K562 (cell line): Measurements from ENCODE around the gene SERPINI2. TPM values are rescaled to one million over a fixed set of nuclear protein-coding genes. Genes with fewer than 3 reads are reported as not detected.

ENCODE experiments used
- ATAC-seq: fragments of 200-7000 bp; cut with Tn5 transposase; 3 replicates; pipeline ENCODE4 v1.9.1; 2020; ENCODE audit warnings: moderate library complexity
- BruUV-seq: library from RNA; stranded (reverse); fragments of 400-500 nt; replicated peaks from 2 replicates; lab custom pipeline; 2021; lab: Mats Ljungman, UMichigan
- CTCF ChIA-PET: fragments of 300-600 bp; formaldehyde crosslinking; extraction: SDS; loops from one replicate; lab custom pipeline; 2021; ENCODE audit warnings: low intra/inter-chr PET ratio; lab: Yijun Ruan, JAX
- POLR2A ChIA-PET: fragments of 300-600, 350-650 bp; sonication (Branson Sonifier 250); formaldehyde crosslinking; extraction: SDS; loops from one replicate; lab custom pipeline; 2021; ENCODE audit warnings: antibody characterized with exemption, inconsistent platforms; lab: Yijun Ruan, JAX
- DNase-seq, 4 experiments: peaks; one replicate each; pipeline versions ENCODE4 v3.0.0 to v3.0.0-alpha.2; 2011 to 2018; ENCODE audit warnings: low spot score in 3 of 4, mixed read lengths in 3 of 4; ENCODE audit errors: extremely low read depth in 1 of 4
- FAIRE-seq: peaks from 2 replicates; lab custom pipeline; 2011; peaks lifted over from hg19 to GRCh38; lab: Jason Lieb, UNC
- H2AFZ ChIP-seq: 2 replicates; pipeline ENCODE4 v1.6.0; 2011; ENCODE audit warnings: low read depth, low read length, control low read depth, inconsistent platforms
- H3K27ac ChIP-seq: fragments of 200-600 bp; 3 replicates; pipeline ENCODE4 v1.8.0; 2011; ENCODE audit warnings: low read depth, mild to moderate bottlenecking, control low read depth, inconsistent platforms, low read length, moderate library complexity, mixed read lengths; ENCODE audit errors: extremely low read depth
- H3K27me3 ChIP-seq, 2 experiments: fragments of 300-600 bp in 1 of 2; 2 replicates in 1 of 2; 3 replicates in 1 of 2; pipeline versions ENCODE4 v1.6.0 to v1.8.0; 2011; ENCODE audit warnings: inconsistent platforms in 2 of 2, low read length in 2 of 2, mild to moderate bottlenecking in 1 of 2, mixed read lengths in 1 of 2, moderate library complexity in 1 of 2; ENCODE audit not compliant: control insufficient read depth in 2 of 2, insufficient read depth in 2 of 2
- H3K36me3 ChIP-seq: fragments of 300-600 bp; 3 replicates; pipeline ENCODE4 v1.8.0; 2011; ENCODE audit warnings: mild to moderate bottlenecking, low read length, inconsistent platforms; ENCODE audit not compliant: control insufficient read depth, insufficient read depth
- H3K4me1 ChIP-seq, 2 experiments: fragments of 200-600 bp in 1 of 2; replicated peaks in 1 of 2; 2 replicates in 1 of 2; 3 replicates in 1 of 2; pipeline versions ENCODE4 v1.5.1 to v1.8.0; 2011; ENCODE audit warnings: inconsistent platforms in 2 of 2, low read length in 2 of 2, mild to moderate bottlenecking in 1 of 2, mixed read lengths in 1 of 2, moderate library complexity in 1 of 2; ENCODE audit not compliant: control insufficient read depth in 2 of 2, insufficient read depth in 2 of 2
- H3K4me2 ChIP-seq: 2 replicates; pipeline ENCODE4 v1.6.1; 2011; ENCODE audit warnings: low read length, control low read depth, inconsistent platforms, mixed read lengths; ENCODE audit not compliant: insufficient read depth
- H3K4me3 ChIP-seq: fragments of 200-600 bp; sonication (generic), shearing (Covaris generic); 2 replicates; pipeline ENCODE4 v1.5.1; 2016; ENCODE audit warnings: control low read depth, inconsistent platforms
- H3K79me2 ChIP-seq: fragments of 200-600 bp; 3 replicates; pipeline ENCODE4 v1.8.0; 2011; ENCODE audit warnings: low read length, inconsistent platforms; ENCODE audit not compliant: control insufficient read depth, insufficient read depth
- H3K9ac ChIP-seq, 2 experiments: 2 replicates each; pipeline versions ENCODE4 v1.6.0 to v1.6.1; 2011; ENCODE audit warnings: low read depth in 2 of 2, low read length in 2 of 2, control low read depth in 1 of 2, inconsistent platforms in 1 of 2, mild to moderate bottlenecking in 1 of 2, mixed read lengths in 1 of 2; ENCODE audit not compliant: insufficient read depth in 1 of 2
- H3K9me1 ChIP-seq: one replicate; pipeline ENCODE4 v1.6.0; 2011; ENCODE audit warnings: inconsistent platforms, mild to moderate bottlenecking, low read length, moderate library complexity; ENCODE audit not compliant: control insufficient read depth, insufficient read depth
- H3K9me3 ChIP-seq: replicated peaks from 2 replicates; pipeline ENCODE4 v1.5.1; 2011; ENCODE audit warnings: low read depth, low read length, inconsistent platforms; ENCODE audit not compliant: control insufficient read depth, insufficient read depth
- H4K20me1 ChIP-seq: replicated peaks from 2 replicates; pipeline ENCODE4 v1.6.1; 2011; ENCODE audit warnings: low read length, inconsistent platforms, mixed read lengths; ENCODE audit not compliant: control insufficient read depth, insufficient read depth
- CREB3 ChIP-seq: fragments of 450-650 bp; conservative IDR thresholded peaks from 2 replicates; pipeline ENCODE4 v1.6.1; 2016; ENCODE audit warnings: missing genetic modification characterization, low read depth, mild to moderate bottlenecking, missing compliant biosample characterization, moderate library complexity
- ERF ChIP-seq: fragments of 450-650 bp; formaldehyde crosslinking; IDR thresholded peaks from 2 replicates; pipeline ENCODE4 v1.4.0; 2020; ENCODE audit warnings: mild to moderate bottlenecking, mixed read lengths
- GABPA ChIP-seq: fragments of 200-800 bp; sonication (Bioruptor generic); conservative IDR thresholded peaks from 2 replicates; pipeline ENCODE4 v1.6.1; 2016; ENCODE audit warnings: low read depth, missing genetic modification characterization, missing compliant biosample characterization
- GATAD2A ChIP-seq: fragments of 450-650 bp; IDR thresholded peaks from 2 replicates; pipeline ENCODE4 v1.6.1; 2017
- HDAC3 ChIP-seq: fragments of 450-650 bp; IDR thresholded peaks from 2 replicates; pipeline ENCODE4 v1.6.1; 2018; ENCODE audit warnings: borderline replicate concordance, mild to moderate bottlenecking, moderate library complexity; ENCODE audit not compliant: partially characterized antibody
- HMBOX1 ChIP-seq: sonication (generic); IDR thresholded peaks from 2 replicates; pipeline ENCODE4 v1.6.1; 2016
- RB1 ChIP-seq: fragments of 450-650 bp; IDR thresholded peaks from 2 replicates; pipeline ENCODE4 v1.6.1; 2017; ENCODE audit warnings: low read depth, mild to moderate bottlenecking
- SOX6 ChIP-seq: fragments of 450-650 bp; IDR thresholded peaks from 2 replicates; pipeline ENCODE4 v1.6.1; 2014; ENCODE audit warnings: mild to moderate bottlenecking
- XRCC5 ChIP-seq: fragments of 200-400 bp; formaldehyde crosslinking; IDR thresholded peaks from 2 replicates; pipeline ENCODE4 v1.6.1; 2017; ENCODE audit warnings: low read depth, mild to moderate bottlenecking, low read length
- ZMIZ1 ChIP-seq, 2 experiments: fragments of 150-350 bp in 1 of 2; IDR thresholded peaks; 2 replicates each; pipeline ENCODE4 v1.6.1; 2012 to 2016; ENCODE audit warnings: low read depth in 2 of 2, low read length in 2 of 2, mild to moderate bottlenecking in 1 of 2, moderate library complexity in 1 of 2
- ZNF143 ChIP-seq: sonication (generic); formaldehyde crosslinking; IDR thresholded peaks from 2 replicates; pipeline ENCODE4 v1.9.0; 2022; ENCODE audit warnings: mild to moderate bottlenecking, missing genetic modification reagents
- WGBS: fragments of 100-300 bp; shearing (Covaris generic); methylation state at CpG from one replicate; pipeline ENCODE4 v1.1.6; 2016; ENCODE audit warnings: low coverage, mixed read lengths; ENCODE audit not compliant: insufficient coverage; ENCODE audit errors: missing lambda C conversion rate; 5-methylcytosine and 5-hydroxymethylcytosine counted together
- in situ Hi-C: fragments of 300-500 bp; cut with MboI; formaldehyde crosslinking; loops from 4 replicates; pipeline ENCODE4 v1.15.0; 2018; ENCODE audit warnings: inconsistent platforms, mixed read lengths
- intact Hi-C: fragments of 100-400 bp; cut with micrococcal nuclease; formaldehyde crosslinking; loops from 2 replicates; pipeline ENCODE4 v1.14.2; 2022
- polyA plus RNA-seq, 8 experiments: library from polyadenylated mRNA; depleted of rRNA in 4 of 8; stranded (reverse) in 5 of 8; unstranded in 3 of 8; fragments of >200 nt; fragmentation: Nextera tagmentation in 2 of 8; fragmentation: Illumina TruSeq in 1 of 8; extraction: Ambion mirVana in 2 of 8; extraction: Trizol in 1 of 8; gene quantifications; 2 replicates each; pipeline versions ENCODE4 v1.2.1 to v1.2.3, GENCODE V29; 2011 to 2014; ENCODE audit warnings: inconsistent platforms in 1 of 8, missing spikeins in 1 of 8
- total RNA-seq, 7 experiments: library from RNA; depleted of rRNA in 6 of 7; stranded (reverse); fragments of >200 nt in 6 of 7; fragmentation: Illumina TruSeq in 2 of 7; extraction: Trizol in 2 of 7; gene quantifications; 2 replicates each; pipeline versions ENCODE4 v1.2.1 to v1.2.3, GENCODE V29; 2011 to 2021; ENCODE audit warnings: low replicate concordance in 1 of 7

The SERPINI2 gene
- total and polyA plus RNA-seq, 9 of the 15 experiments (the other 6 are each of a cell fraction or from before 2014, with no cell fraction given): not detected

- TF ChIP-seq CREB3 (tag): no peak
- no peak for TF ChIP-seq HDAC3
- no peak for TF ChIP-seq ZNF143 (CRISPR knock-in tag)
- no peak for TF ChIP-seq RB1
- no peak for TF ChIP-seq XRCC5
These were observed 47.1 kb upstream of the SERPINI2 start (continued) for GRCh38 chr3:167521006-167521355.

GRCh38 chr3:167520266-167521005 is 46.6 kb upstream of the SERPINI2 start:
- H3K36me3 ChIP-seq: no peaks in the 10 kb centered on the region
- no peak overlapping the region for H3K4me3 ChIP-seq
- no peaks in the 10 kb centered on the region for H3K27me3 ChIP-seq
- H3K9ac ChIP-seq: no peak overlapping the region
- intact Hi-C loops: no loop called here
- no peaks in the 10 kb centered on the region for H3K79me2 ChIP-seq
- POLR2A ChIA-PET: no interaction called here
- H2AFZ ChIP-seq: no peak overlapping the region
- no TSS peak for BruUV-seq
- H3K4me1 ChIP-seq: no peaks in the 10 kb centered on the region
- CTCF ChIA-PET: no interaction called here
- H3K4me2 ChIP-seq: no peak overlapping the region
- no peaks in the 10 kb centered on the region for H4K20me1 ChIP-seq
- no peak overlapping the region for H3K27ac ChIP-seq
- DNase-seq: no peak
- no peak for ATAC-seq
- H3K9me3 ChIP-seq: no peaks in the 10 kb centered on the region
- FAIRE-seq: no peak
- in situ Hi-C loops: no loop called here
- no peaks in the 10 kb centered on the region for H3K9me1 ChIP-seq
- 0% methylated on average over 2 of the region's 2 CpGs for WGBS
- TF ChIP-seq GABPA (tag): no peak
- TF ChIP-seq SOX6: no peak
- TF ChIP-seq HMBOX1: no peak
- no peak for TF ChIP-seq ZMIZ1 (IDR thresholded peaks at IDR 0.05; ENCODE audit: low read depth in 2 of 2, low read length in 2 of 2)
- no peak for TF ChIP-seq ERF
- no peak for TF ChIP-seq GATAD2A
